ENCODE data around the gene S1PR2.
A peak's percentile ranks its signal among the peaks of the same experiment; 100 is the strongest.

S1PR2 gene

GRCh38 chr19:10277795-10278589, 46.9 kb upstream of the S1PR2 start:
- Histone ChIP-seq H2AK5ac (ENCODE audit: low read length, severe bottlenecking) (peak overlapping the region; percentile 11), H3K36me3 (ENCODE audit: control insufficient read depth in 1 of 2, insufficient read depth in 2 of 2, low read depth in 1 of 2, low read length in 2 of 2) (peaks cover 17 to 31% of the 10 kb centered on the region in 2 experiments), H4K8ac (ENCODE audit: low read length) (no peak overlapping the region), H3K4ac (ENCODE audit: low read depth in 1 of 2, low read length in 2 of 2) (no peak overlapping the region), H2BK5ac (ENCODE audit: low read depth, low read length, poor library complexity, severe bottlenecking) (no peak overlapping the region), H2BK120ac (ENCODE audit: low read depth, low read length) (no peak overlapping the region), H3K23ac (ENCODE audit: low read length in 2 of 2) (no peak overlapping the region), H3K27me3 (ENCODE audit: control insufficient read depth in 1 of 2, insufficient read depth in 1 of 2, low read length in 2 of 2) (no peaks in the 10 kb centered on the region), H3K9ac (ENCODE audit: low read length) (no peak overlapping the region), H3K27ac (ENCODE audit: low read length, poor library complexity, severe bottlenecking) (no peak overlapping the region), H2AFZ (ENCODE audit: low read depth, low read length) (no peak overlapping the region), H2BK12ac (ENCODE audit: low read length in 2 of 2) (no peak overlapping the region), H3K14ac (ENCODE audit: low read length in 2 of 2) (no peak overlapping the region), H4K91ac (ENCODE audit: low read length) (no peak overlapping the region), H2BK15ac (ENCODE audit: low read depth, poor library complexity, severe bottlenecking) (no peak overlapping the region), H3K4me1 (ENCODE audit: control insufficient read depth, insufficient read depth, low read depth, low read length) (no peaks in the 10 kb centered on the region), H3K79me1 (replicated peaks; ENCODE audit: low read length, poor library complexity, severe bottlenecking) (no peaks in the 10 kb centered on the region), H3K4me3 (ENCODE audit: insufficient read depth in 1 of 2, low read depth in 1 of 2, low read length in 2 of 2) (no peak overlapping the region), H3K9me3 (ENCODE audit: control insufficient read depth, low read length) (no peaks in the 10 kb centered on the region), H3K4me2 (ENCODE audit: low read length, poor library complexity, severe bottlenecking) (no peak overlapping the region), H3K18ac (ENCODE audit: low read depth in 1 of 2, low read length in 2 of 2) (no peak overlapping the region)
- DNase-seq = no peak
- WGBS = 92% methylated on average over 8 of the region's 9 CpGs

DNA sequence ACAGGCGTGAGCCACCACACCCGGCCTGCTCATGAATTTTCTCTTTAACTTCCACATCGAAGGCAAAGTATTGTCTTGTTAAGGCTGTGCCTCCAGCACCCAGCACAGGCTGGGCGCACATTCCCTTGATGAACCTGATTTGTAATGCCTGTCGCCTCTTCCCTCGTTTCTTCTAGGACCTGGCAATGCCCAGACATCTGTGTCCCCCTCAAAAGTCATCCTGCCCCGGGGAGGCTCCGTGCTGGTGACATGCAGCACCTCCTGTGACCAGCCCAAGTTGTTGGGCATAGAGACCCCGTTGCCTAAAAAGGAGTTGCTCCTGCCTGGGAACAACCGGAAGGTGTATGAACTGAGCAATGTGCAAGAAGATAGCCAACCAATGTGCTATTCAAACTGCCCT, 43.5 kb upstream of the S1PR2 start:
- no peak overlapping the region for H3K18ac ChIP-seq (ENCODE audit: low read depth in 1 of 2, low read length in 2 of 2)
- H2BK120ac ChIP-seq (ENCODE audit: low read depth, low read length) = no peak overlapping the region
- H3K4ac ChIP-seq (ENCODE audit: low read depth in 1 of 2, low read length in 2 of 2) = no peak overlapping the region
- H3K79me1 ChIP-seq (replicated peaks; ENCODE audit: low read length, poor library complexity, severe bottlenecking) = no peaks in the 10 kb centered on the region
- no peak overlapping the region for H3K9ac ChIP-seq (ENCODE audit: low read length)
- no peak overlapping the region for H3K27ac ChIP-seq (ENCODE audit: low read length, poor library complexity, severe bottlenecking)
- no peak overlapping the region for H2BK12ac ChIP-seq (ENCODE audit: low read length in 2 of 2)
- no peak overlapping the region for H3K14ac ChIP-seq (ENCODE audit: low read length in 2 of 2)
- H3K36me3 ChIP-seq (ENCODE audit: control insufficient read depth in 1 of 2, insufficient read depth in 2 of 2, low read depth in 1 of 2, low read length in 2 of 2) = peaks cover 14 to 25% of the 10 kb centered on the region in 2 experiments
- no peak overlapping the region for H4K91ac ChIP-seq (ENCODE audit: low read length)
- no peak overlapping the region for H4K8ac ChIP-seq (ENCODE audit: low read length)
- no peaks in the 10 kb centered on the region for H3K27me3 ChIP-seq (ENCODE audit: control insufficient read depth in 1 of 2, insufficient read depth in 1 of 2, low read length in 2 of 2)
- H3K4me3 ChIP-seq (ENCODE audit: insufficient read depth in 1 of 2, low read depth in 1 of 2, low read length in 2 of 2) = no peak overlapping the region
- no peak overlapping the region for H3K23ac ChIP-seq (ENCODE audit: low read length in 2 of 2)
- H2AK5ac ChIP-seq (ENCODE audit: low read length, severe bottlenecking) = no peak overlapping the region
- no peak overlapping the region for H2AFZ ChIP-seq (ENCODE audit: low read depth, low read length)
- H2BK15ac ChIP-seq (ENCODE audit: low read depth, poor library complexity, severe bottlenecking) = no peak overlapping the region
- no peak overlapping the region for H2BK5ac ChIP-seq (ENCODE audit: low read depth, low read length, poor library complexity, severe bottlenecking)
- DNase-seq = peak; percentile 17
- no peak overlapping the region for H3K4me2 ChIP-seq (ENCODE audit: low read length, poor library complexity, severe bottlenecking)
- no peaks in the 10 kb centered on the region for H3K9me3 ChIP-seq (ENCODE audit: control insufficient read depth, low read length)
- H3K4me1 ChIP-seq (ENCODE audit: control insufficient read depth, insufficient read depth, low read depth, low read length) = peaks cover 23% of the 10 kb centered on the region
- WGBS = 97% methylated on average over 10 of the region's 10 CpGs

DNA sequence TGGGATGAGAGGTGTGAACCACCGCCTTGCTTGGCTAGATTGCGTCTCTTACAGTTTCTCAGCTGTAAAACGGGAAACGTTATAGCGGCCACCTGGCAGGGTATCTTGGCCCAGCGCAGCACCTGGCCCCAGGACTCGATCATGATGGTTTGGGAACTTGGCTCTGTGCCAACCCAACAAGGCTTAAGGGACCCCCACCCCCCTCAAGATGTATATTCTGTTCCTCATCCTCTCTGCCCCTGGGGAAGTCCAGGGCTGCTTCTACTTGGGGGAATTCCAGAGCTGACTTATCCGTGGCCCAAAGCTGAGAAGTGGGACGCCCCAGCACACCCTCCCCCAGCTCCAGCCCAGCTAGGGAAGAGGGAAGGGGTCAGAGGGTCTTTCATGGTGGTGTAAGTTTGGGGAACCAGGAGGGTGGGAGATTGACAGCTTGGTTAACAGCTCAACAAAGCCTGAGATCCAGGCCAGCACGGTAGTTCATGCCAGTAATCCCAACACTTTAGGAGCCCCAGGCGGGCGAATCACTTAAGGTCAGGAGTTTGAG, 40.5 kb upstream of the S1PR2 start:
- Histone ChIP-seq H2BK15ac (ENCODE audit: low read depth, poor library complexity, severe bottlenecking) (peak overlapping the region; percentile 75), H4K91ac (ENCODE audit: low read length) (peak overlapping the region; percentile 43), H3K4ac (ENCODE audit: low read depth in 1 of 2, low read length in 2 of 2) (peak overlapping the region in 1 of 2 experiments; percentile 89), H2AFZ (ENCODE audit: low read depth, low read length) (no peak overlapping the region), H3K79me1 (replicated peaks; ENCODE audit: low read length, poor library complexity, severe bottlenecking) (no peaks in the 10 kb centered on the region), H3K9me3 (ENCODE audit: control insufficient read depth, low read length) (no peaks in the 10 kb centered on the region), H2BK12ac (ENCODE audit: low read length in 2 of 2) (peak overlapping the region in 1 of 2 experiments; percentile 96), H3K18ac (ENCODE audit: low read depth in 1 of 2, low read length in 2 of 2) (peak overlapping the region; percentile 50 to 85), H3K27ac (ENCODE audit: low read length, poor library complexity, severe bottlenecking) (no peak overlapping the region), H2BK5ac (ENCODE audit: low read depth, low read length, poor library complexity, severe bottlenecking) (peak overlapping the region; percentile 35), H2BK120ac (ENCODE audit: low read depth, low read length) (no peak overlapping the region), H4K8ac (ENCODE audit: low read length) (peak overlapping the region; percentile 96), H3K27me3 (ENCODE audit: control insufficient read depth in 1 of 2, insufficient read depth in 1 of 2, low read length in 2 of 2) (no peaks in the 10 kb centered on the region), H3K23ac (ENCODE audit: low read length in 2 of 2) (no peak overlapping the region), H3K9ac (ENCODE audit: low read length) (peak overlapping the region; percentile 84), H3K4me3 (ENCODE audit: insufficient read depth in 1 of 2, low read depth in 1 of 2, low read length in 2 of 2) (peak overlapping the region; percentile 26 to 79), H3K4me1 (ENCODE audit: control insufficient read depth, insufficient read depth, low read depth, low read length) (peaks cover 23% of the 10 kb centered on the region), H3K36me3 (ENCODE audit: control insufficient read depth in 1 of 2, insufficient read depth in 2 of 2, low read depth in 1 of 2, low read length in 2 of 2) (peaks cover 9 to 11% of the 10 kb centered on the region in 2 experiments), H2AK5ac (ENCODE audit: low read length, severe bottlenecking) (peak overlapping the region; percentile 49), H3K14ac (ENCODE audit: low read length in 2 of 2) (peak overlapping the region in 1 of 2 experiments; percentile 80), H3K4me2 (ENCODE audit: low read length, poor library complexity, severe bottlenecking) (peak overlapping the region; percentile 79)
- DNase-seq = peak; percentile 85
- WGBS = 62% methylated on average over 12 of the region's 12 CpGs

GRCh38 chr19:10270616-10271394, 39.7 kb upstream of the S1PR2 start, which contains the start of gene ICAM1:
Gene ICAM1, plus strand, starts transcription at chr19:10271120. Its CDS starts 40 bp downstream, at chr19:10271160.
- peak within 1 kb of the TSS; percentile 71 to 94 for H3K18ac ChIP-seq (ENCODE audit: low read depth in 1 of 2, low read length in 2 of 2)
- H3K4me1 ChIP-seq (ENCODE audit: control insufficient read depth, insufficient read depth, low read depth, low read length) = peaks cover 23% of the 10 kb centered on the region
- peak within 1 kb of the TSS; percentile 70 for H4K91ac ChIP-seq (ENCODE audit: low read length)
- peak within 1 kb of the TSS; percentile 43 to 79 for H3K4me3 ChIP-seq (ENCODE audit: insufficient read depth in 1 of 2, low read depth in 1 of 2, low read length in 2 of 2)
- H3K36me3 ChIP-seq (ENCODE audit: control insufficient read depth in 1 of 2, insufficient read depth in 2 of 2, low read depth in 1 of 2, low read length in 2 of 2) = peaks cover 9 to 11% of the 10 kb centered on the region in 2 experiments
- H3K79me1 ChIP-seq (replicated peaks; ENCODE audit: low read length, poor library complexity, severe bottlenecking) = no peaks in the 10 kb centered on the region
- H2BK5ac ChIP-seq (ENCODE audit: low read depth, low read length, poor library complexity, severe bottlenecking) = peak within 1 kb of the TSS; percentile 35
- H3K27ac ChIP-seq (ENCODE audit: low read length, poor library complexity, severe bottlenecking) = no peak within 1 kb of the TSS
- H2BK120ac ChIP-seq (ENCODE audit: low read depth, low read length) = peak within 1 kb of the TSS; percentile 91
- peak within 1 kb of the TSS; percentile 79 for H3K4me2 ChIP-seq (ENCODE audit: low read length, poor library complexity, severe bottlenecking)
- H2BK12ac ChIP-seq (ENCODE audit: low read length in 2 of 2) = peak within 1 kb of the TSS; percentile 51 to 96
- no peaks in the 10 kb centered on the region for H3K27me3 ChIP-seq (ENCODE audit: control insufficient read depth in 1 of 2, insufficient read depth in 1 of 2, low read length in 2 of 2)
- H3K23ac ChIP-seq (ENCODE audit: low read length in 2 of 2) = peak within 1 kb of the TSS in 1 of 2 experiments; percentile 59
- peak within 1 kb of the TSS; percentile 96 for H4K8ac ChIP-seq (ENCODE audit: low read length)
- H3K4ac ChIP-seq (ENCODE audit: low read depth in 1 of 2, low read length in 2 of 2) = peak within 1 kb of the TSS; percentile 84 to 89
- H2AFZ ChIP-seq (ENCODE audit: low read depth, low read length) = peak within 1 kb of the TSS; percentile 83
- WGBS = 8% methylated on average over 51 of the region's 51 CpGs
- H3K9ac ChIP-seq (ENCODE audit: low read length) = peak within 1 kb of the TSS; percentile 84
- peak; percentile 94 for DNase-seq
- peak within 1 kb of the TSS; percentile 49 for H2AK5ac ChIP-seq (ENCODE audit: low read length, severe bottlenecking)
- peak within 1 kb of the TSS; percentile 75 for H2BK15ac ChIP-seq (ENCODE audit: low read depth, poor library complexity, severe bottlenecking)
- H3K9me3 ChIP-seq (ENCODE audit: control insufficient read depth, low read length) = no peaks in the 10 kb centered on the region
- peak within 1 kb of the TSS in 1 of 2 experiments; percentile 80 for H3K14ac ChIP-seq (ENCODE audit: low read length in 2 of 2)
